HepG2 (cell line): ENCODE results near the gene TCF7L2. TPM values are rescaled to one million over a fixed set of nuclear protein-coding genes. Genes with fewer than 3 reads are reported as not detected.

Experiments used
- ATAC-seq: fragments of 200-7000 bp; cut with Tn5 transposase; 3 replicates; pipeline ENCODE4 v1.9.1; 2020; ENCODE audit warnings: mild to moderate bottlenecking, moderate library complexity
- BruUV-seq: library from RNA; stranded (reverse); fragments of 400-500 nt; replicated peaks from 2 replicates; lab custom pipeline; 2021; lab: Mats Ljungman, UMichigan
- CTCF ChIA-PET: fragments of 300-600 bp; formaldehyde crosslinking; extraction: SDS; loops from one replicate; lab custom pipeline; 2021; ENCODE audit warnings: low total read pairs, inconsistent platforms, low intra/inter-chr PET ratio; lab: Yijun Ruan, JAX
- POLR2A ChIA-PET: fragments of 350-600 bp; sonication (Branson Sonifier 250); formaldehyde crosslinking; loops from one replicate; lab custom pipeline; 2020; ENCODE audit warnings: antibody characterized with exemption, inconsistent platforms; lab: Yijun Ruan, JAX
- DNase-seq: peaks from one replicate; pipeline ENCODE4 v3.0.0-alpha.2; 2015; ENCODE audit warnings: low spot score
- FAIRE-seq: peaks from 3 replicates; lab custom pipeline; 2011; peaks lifted over from hg19 to GRCh38; lab: Jason Lieb, UNC
- H2AFZ ChIP-seq: one replicate; pipeline ENCODE4 v1.6.1; 2011; ENCODE audit warnings: low read length, inconsistent platforms
- H3K27ac ChIP-seq: fragments of 300-600 bp; 3 replicates; pipeline ENCODE4 v1.8.0; 2011; ENCODE audit warnings: mixed run types, mild to moderate bottlenecking, mixed read lengths, low read length, inconsistent platforms; ENCODE audit not compliant: insufficient read depth; ENCODE audit errors: extremely low read length
- H3K27me3 ChIP-seq, 2 experiments: fragments of 200-600 bp in 1 of 2; 2 replicates in 1 of 2; 3 replicates in 1 of 2; pipeline versions ENCODE4 v1.6.0 to v1.8.0; 2011; ENCODE audit warnings: low read length in 2 of 2, mild to moderate bottlenecking in 2 of 2, moderate library complexity in 2 of 2, inconsistent platforms in 1 of 2; ENCODE audit not compliant: insufficient read depth in 2 of 2, control insufficient read depth in 1 of 2
- H3K36me3 ChIP-seq, 2 experiments: fragments of 200-600 bp in 1 of 2; replicated peaks in 1 of 2; 2 replicates in 1 of 2; 3 replicates in 1 of 2; pipeline versions ENCODE4 v1.5.1 to v1.8.0; 2011; ENCODE audit warnings: low read length in 2 of 2, inconsistent platforms in 1 of 2; ENCODE audit not compliant: insufficient read depth in 2 of 2, control insufficient read depth in 1 of 2
- H3K4me1 ChIP-seq: 2 replicates; pipeline ENCODE4 v1.5.1; 2012; ENCODE audit warnings: low read length, inconsistent platforms; ENCODE audit not compliant: insufficient read depth
- H3K4me2 ChIP-seq: 2 replicates; pipeline ENCODE4 v1.6.0; 2011; ENCODE audit warnings: low read depth, low read length, inconsistent platforms
- H3K4me3 ChIP-seq, 3 experiments: fragments of 200-600 bp in 1 of 3; sonication (generic), shearing (Covaris generic) in 1 of 3; replicated peaks in 1 of 3; 2 replicates each; pipeline ENCODE4 v1.5.1; 2011 to 2016; ENCODE audit warnings: low read length in 3 of 3, inconsistent platforms in 2 of 3, low read depth in 2 of 3, mild to moderate bottlenecking in 2 of 3, control low read depth in 1 of 3, mixed read lengths in 1 of 3; ENCODE audit not compliant: insufficient read depth in 1 of 3
- H3K79me2 ChIP-seq: one replicate; pipeline ENCODE4 v1.6.1; 2011; ENCODE audit warnings: low read length, inconsistent platforms; ENCODE audit not compliant: insufficient read depth
- H3K9ac ChIP-seq: 2 replicates; pipeline ENCODE4 v1.6.0; 2011; ENCODE audit warnings: mild to moderate bottlenecking, low read depth, low read length, inconsistent platforms; ENCODE audit not compliant: insufficient read depth
- H3K9me3 ChIP-seq: 2 replicates; pipeline ENCODE4 v1.5.1; 2012; ENCODE audit warnings: mild to moderate bottlenecking, low read length
- H4K20me1 ChIP-seq: 2 replicates; pipeline ENCODE4 v1.6.0; 2011; ENCODE audit warnings: inconsistent platforms, mild to moderate bottlenecking, low read length, moderate library complexity; ENCODE audit not compliant: insufficient read depth
- CEBPB ChIP-seq: IDR thresholded peaks from 2 replicates; pipeline ENCODE4 v1.6.1; 2011; ENCODE audit warnings: low read depth, low read length, improper control_type of control experiment, borderline replicate concordance
- ELF3 ChIP-seq: IDR thresholded peaks from 2 replicates; pipeline ENCODE4 v1.6.1; 2016; ENCODE audit warnings: missing genetic modification reagents, missing compliant biosample characterization
- HDAC6 ChIP-seq: fragments of 200-600 bp; sonication (generic); IDR thresholded peaks from 2 replicates; pipeline ENCODE4 v1.7.0; 2017; ENCODE audit warnings: mild to moderate bottlenecking, antibody characterized with exemption, low read length, low read depth
- HNRNPH1 ChIP-seq: fragments of 200-400 bp; formaldehyde crosslinking; optimal IDR thresholded peaks from 2 replicates; pipeline ENCODE3; 2017; ENCODE audit warnings: mild to moderate bottlenecking, low read depth, low read length
- MTA3 ChIP-seq: sonication (generic); formaldehyde crosslinking; IDR thresholded peaks from 2 replicates; pipeline ENCODE4 v1.4.0; 2020; ENCODE audit warnings: missing genetic modification reagents
- MXI1 ChIP-seq: IDR thresholded peaks from 3 replicates; pipeline ENCODE4 v1.6.1; 2012; ENCODE audit warnings: low read depth, low read length, inconsistent platforms, borderline replicate concordance
- SOX6 ChIP-seq, 2 experiments: fragments of 450-650 bp in 1 of 2; sonication (generic) in 1 of 2; formaldehyde crosslinking in 1 of 2; IDR thresholded peaks; 2 replicates each; pipeline versions ENCODE4 v1.4.0 to v1.6.1; 2017 to 2020; ENCODE audit warnings: antibody characterized with exemption in 1 of 2, mild to moderate bottlenecking in 1 of 2, missing genetic modification reagents in 1 of 2
- SRSF4 ChIP-seq: fragments of 200-400 bp; formaldehyde crosslinking; IDR thresholded peaks from one replicate; pipeline ENCODE4 v1.6.1; 2018; ENCODE audit warnings: mild to moderate bottlenecking, low read depth, low read length, moderate library complexity; ENCODE audit not compliant: poor library complexity, severe bottlenecking
- SRSF9 ChIP-seq: fragments of 200-400 bp; formaldehyde crosslinking; IDR thresholded peaks from 2 replicates; pipeline ENCODE4 v1.6.1; 2018; ENCODE audit warnings: borderline replicate concordance, mild to moderate bottlenecking, low read depth, low read length; ENCODE audit not compliant: insufficient read depth, poor library complexity, severe bottlenecking
- TCF12 ChIP-seq, 2 experiments: fragments of 450-650 bp in 1 of 2; sonication (generic) in 1 of 2; formaldehyde crosslinking in 1 of 2; IDR thresholded peaks; 2 replicates each; pipeline versions ENCODE4 v1.6.1 to v1.8.0; 2017 to 2022; ENCODE audit warnings: antibody characterized with exemption in 1 of 2, mild to moderate bottlenecking in 1 of 2, missing genetic modification reagents in 1 of 2, moderate library complexity in 1 of 2
- WGBS: methylation state at CpG from one replicate; pipeline ENCODE4 v1.1.6; 2017; ENCODE audit warnings: low lambda C conversion rate; 5-methylcytosine and 5-hydroxymethylcytosine counted together
- in situ Hi-C: cut with HindIII; loops from 2 replicates; pipeline ENCODE4 v1.10.0; 2017; ENCODE audit warnings: low pct_unique_long_range_greater_than_20kb; ENCODE audit not compliant: extremely low pct_ligation_motif_present
- intact Hi-C: fragments of 100-400 bp; cut with micrococcal nuclease; formaldehyde crosslinking; loops from one replicate; pipeline ENCODE4 v1.10.0; 2022; ENCODE audit not compliant: unreplicated experiment
- polyA plus RNA-seq, 8 experiments: library from polyadenylated mRNA; depleted of rRNA in 3 of 8; stranded (reverse) in 7 of 8; unstranded in 1 of 8; fragments of >200 nt; fragmentation: Illumina TruSeq in 4 of 8; extraction: Trizol in 4 of 8; gene quantifications; 2 replicates each; pipeline versions ENCODE4 v1.2.1 to v1.2.3, GENCODE V29; 2011 to 2016; ENCODE audit warnings: low read depth in 4 of 8, missing spikeins in 1 of 8, mixed read lengths in 1 of 8; ENCODE audit not compliant: insufficient read depth in 1 of 8
- total RNA-seq, 5 experiments: library from RNA; depleted of rRNA; stranded (reverse); fragments of >200 nt; fragmentation: Illumina TruSeq; extraction: Trizol; gene quantifications; 2 replicates each; pipeline ENCODE4 v1.2.3, GENCODE V29; 2016; ENCODE audit warnings: low read depth in 1 of 5
- TF ChIP-seq, protein P1 (sequence below): sonication (generic); formaldehyde crosslinking; IDR thresholded peaks from 2 replicates; pipeline ENCODE4 v1.9.0; 2021; ENCODE audit warnings: missing genetic modification reagents, borderline replicate concordance
- TF ChIP-seq, protein P2 (sequence below): sonication (generic); formaldehyde crosslinking; conservative IDR thresholded peaks from 2 replicates; pipeline ENCODE4 v1.8.1; 2023; ENCODE audit warnings: missing genetic modification reagents

TCF7L2 gene
- total and polyA plus RNA-seq, 2 of the 13 experiments (the other 11 are each of a cell fraction or from before 2014, with no cell fraction given) = 3.9 to 13.7 TPM

DNA sequence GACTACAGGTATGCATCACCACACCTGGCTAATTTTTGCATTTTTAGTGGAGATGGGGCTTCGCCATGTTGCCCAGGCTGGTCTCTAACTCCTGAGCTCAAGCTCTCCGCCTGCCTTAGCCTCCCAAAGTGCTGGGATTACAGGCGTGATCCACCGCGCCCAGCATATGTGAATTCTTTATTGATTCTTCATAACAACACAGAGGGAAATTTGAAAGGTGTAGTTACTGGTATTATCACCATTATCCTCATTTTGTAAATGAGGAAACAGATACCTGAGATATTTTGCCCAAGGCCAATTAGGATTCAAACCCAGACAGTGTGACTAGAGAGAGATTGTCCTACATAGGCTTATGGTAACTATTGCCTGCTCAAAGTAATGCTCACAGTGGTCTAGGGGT lies 22.6 kb downstream of the TCF7L2 start:
- Histone ChIP-seq H3K27me3 (no peaks in the 10 kb centered on the region), H3K4me1 (peaks cover 21% of the 10 kb centered on the region), H3K79me2 (peaks cover 88% of the 10 kb centered on the region), H4K20me1 (peaks cover 80% of the 10 kb centered on the region), H3K4me3 (no peak overlapping the region), H3K9ac (no peak overlapping the region), H3K36me3 (peaks cover 24 to 53% of the 10 kb centered on the region in 2 experiments), H3K27ac (no peak overlapping the region), H2AFZ (no peak overlapping the region), H3K9me3 (no peaks in the 10 kb centered on the region), H3K4me2 (no peak overlapping the region)
- TF ChIP-seq MTA3 (CRISPR knock-in tag) (no peak), SOX6 (IDR thresholded peaks at IDR 0.05) (no peak), SOX6 (CRISPR knock-in tag; IDR thresholded peaks at IDR 0.05) (no peak), HDAC6 (no peak), HNRNPH1 (no peak), ELF3 (CRISPR knock-in tag) (no peak), TCF12 (IDR thresholded peaks at IDR 0.05) (no peak), TCF12 (CRISPR knock-in tag; IDR thresholded peaks at IDR 0.05) (no peak), SRSF9 (no peak), CEBPB (no peak), MXI1 (no peak), SRSF4 (no peak)
- TF ChIP-seq, protein P1, sequence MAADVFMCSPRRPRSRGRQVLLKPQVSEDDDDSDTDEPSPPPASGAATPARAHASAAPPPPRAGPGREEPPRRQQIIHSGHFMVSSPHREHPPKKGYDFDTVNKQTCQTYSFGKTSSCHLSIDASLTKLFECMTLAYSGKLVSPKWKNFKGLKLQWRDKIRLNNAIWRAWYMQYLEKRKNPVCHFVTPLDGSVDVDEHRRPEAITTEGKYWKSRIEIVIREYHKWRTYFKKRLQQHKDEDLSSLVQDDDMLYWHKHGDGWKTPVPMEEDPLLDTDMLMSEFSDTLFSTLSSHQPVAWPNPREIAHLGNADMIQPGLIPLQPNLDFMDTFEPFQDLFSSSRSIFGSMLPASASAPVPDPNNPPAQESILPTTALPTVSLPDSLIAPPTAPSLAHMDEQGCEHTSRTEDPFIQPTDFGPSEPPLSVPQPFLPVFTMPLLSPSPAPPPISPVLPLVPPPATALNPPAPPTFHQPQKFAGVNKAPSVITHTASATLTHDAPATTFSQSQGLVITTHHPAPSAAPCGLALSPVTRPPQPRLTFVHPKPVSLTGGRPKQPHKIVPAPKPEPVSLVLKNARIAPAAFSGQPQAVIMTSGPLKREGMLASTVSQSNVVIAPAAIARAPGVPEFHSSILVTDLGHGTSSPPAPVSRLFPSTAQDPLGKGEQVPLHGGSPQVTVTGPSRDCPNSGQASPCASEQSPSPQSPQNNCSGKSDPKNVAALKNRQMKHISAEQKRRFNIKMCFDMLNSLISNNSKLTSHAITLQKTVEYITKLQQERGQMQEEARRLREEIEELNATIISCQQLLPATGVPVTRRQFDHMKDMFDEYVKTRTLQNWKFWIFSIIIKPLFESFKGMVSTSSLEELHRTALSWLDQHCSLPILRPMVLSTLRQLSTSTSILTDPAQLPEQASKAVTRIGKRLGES = no peak
- TF ChIP-seq, protein P2, sequence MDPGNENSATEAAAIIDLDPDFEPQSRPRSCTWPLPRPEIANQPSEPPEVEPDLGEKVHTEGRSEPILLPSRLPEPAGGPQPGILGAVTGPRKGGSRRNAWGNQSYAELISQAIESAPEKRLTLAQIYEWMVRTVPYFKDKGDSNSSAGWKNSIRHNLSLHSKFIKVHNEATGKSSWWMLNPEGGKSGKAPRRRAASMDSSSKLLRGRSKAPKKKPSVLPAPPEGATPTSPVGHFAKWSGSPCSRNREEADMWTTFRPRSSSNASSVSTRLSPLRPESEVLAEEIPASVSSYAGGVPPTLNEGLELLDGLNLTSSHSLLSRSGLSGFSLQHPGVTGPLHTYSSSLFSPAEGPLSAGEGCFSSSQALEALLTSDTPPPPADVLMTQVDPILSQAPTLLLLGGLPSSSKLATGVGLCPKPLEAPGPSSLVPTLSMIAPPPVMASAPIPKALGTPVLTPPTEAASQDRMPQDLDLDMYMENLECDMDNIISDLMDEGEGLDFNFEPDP = no peak
- ChIA-PET POLR2A (no interaction called here), CTCF (no interaction called here)
- whole genome bisulfite sequencing = 96% methylated on average over 5 of the region's 5 CpGs
- intact Hi-C loops = no loop called here
- no TSS peak for BruUV-seq
- in situ Hi-C loops = no loop called here
- DNase-seq (no peak), ATAC-seq (no peak), FAIRE-seq (no peak)
